Posterior cingulate gyrus (tissue), 11 donors: Measurements from ENCODE around the gene TXN2.
A peak's percentile ranks its signal among the peaks of the same experiment; 100 is the strongest.

Experiments used
- DNase-seq, 10 donors: peaks; one replicate each; pipeline versions ENCODE4 v3.0.0 to v3.0.0-alpha.2; 2020 to 2021; ENCODE audit warnings: mixed read lengths in 3 of 10
- intact Hi-C: fragments of 100-400 bp; cut with DNase I; formaldehyde crosslinking; loops from one replicate; pipeline ENCODE4 v1.15.1; 2023

TXN2 gene

GRCh38 chr22:36491155-36491554 is 9.7 kb upstream of the TXN2 start:
- no peak for DNase-seq
- intact Hi-C loops = no loop called here

- DNase-seq = peak in 1 of 10 donors; percentile 37
- intact Hi-C loops = no loop called here
These were observed 5.4 kb upstream of the TXN2 start for GRCh38 chr22:36486619-36487384.

GRCh38 chr22:36480941-36481392 is 473 bp downstream of the TXN2 start:
- intact Hi-C loops = loop anchor here (1.0 to 2.0 kb wide), 3 partner anchors 26 to 92 kb away; partner anchors contain the start of genes EIF3D and FOXRED2
- no peak for DNase-seq

- no peak for DNase-seq
- intact Hi-C loops = no loop called here
These were observed 2.5 kb downstream of the TXN2 start for GRCh38 chr22:36478966-36479365.

GRCh38 chr22:36475341-36475740 is 6.1 kb downstream of the TXN2 start:
- DNase-seq = no peak
- intact Hi-C loops = no loop called here

- intact Hi-C loops = no loop called here
These were observed 8.8 kb downstream of the TXN2 start for GRCh38 chr22:36472689-36473088.

GRCh38 chr22:36471341-36471821 is 10.1 kb downstream of the TXN2 start:
- intact Hi-C loops = no loop called here
- DNase-seq = no peak

More at GRCh38 chr22:36472689-36473088, 8.8 kb downstream of the TXN2 start:
- DNase-seq = no peak

- intact Hi-C loops = loop anchor here (1.0 kb wide), 1 partner anchor 170 kb away; no protein-coding TSS in a partner anchor
- DNase-seq = no peak
These were observed 10.5 kb downstream of the TXN2 start for GRCh38 chr22:36470994-36471331.

- peak; percentile 72 to 98 (median 84) for DNase-seq
- intact Hi-C loops = loop anchor here (1.0 kb wide), 1 partner anchor 169 kb away; no protein-coding TSS in a partner anchor
These were observed 11.1 kb downstream of the TXN2 start for GRCh38 chr22:36470162-36470993.

GRCh38 chr22:36469094-36469710 is 12.2 kb downstream of the TXN2 start:
- intact Hi-C loops = no loop called here
- DNase-seq = no peak

GRCh38 chr22:36467946-36468345 is 13.5 kb downstream of the TXN2 start:
- intact Hi-C loops = no loop called here
- no peak for DNase-seq

- peak in 1 of 10 donors; percentile 79 for DNase-seq
- intact Hi-C loops = no loop called here
These were observed 14.2 kb downstream of the TXN2 start for GRCh38 chr22:36467042-36467810.

GRCh38 chr22:36466258-36466657 is 15.2 kb downstream of the TXN2 start:
- DNase-seq = no peak
- intact Hi-C loops = no loop called here

- intact Hi-C loops = no loop called here
- DNase-seq = no peak
These were observed 16.0 kb downstream of the TXN2 start for GRCh38 chr22:36465232-36466021.

- intact Hi-C loops = no loop called here
- no peak for DNase-seq
These were observed 16.7 kb downstream of the TXN2 start for GRCh38 chr22:36464715-36465231.

GRCh38 chr22:36463783-36464184 is 17.7 kb downstream of the TXN2 start:
- DNase-seq = peak in 1 of 10 donors; percentile 84
- intact Hi-C loops = no loop called here

- no peak for DNase-seq
- intact Hi-C loops = no loop called here
These were observed 19.5 kb downstream of the TXN2 start for GRCh38 chr22:36461665-36462649.

GRCh38 chr22:36460202-36460601 is 21.2 kb downstream of the TXN2 start:
- no peak for DNase-seq
- intact Hi-C loops = no loop called here
